Fibroblast of villous mesenchyme (primary cell): ENCODE data around the gene KCND3. TPM values are rescaled to one million over a fixed set of nuclear protein-coding genes. Genes with fewer than 3 reads are reported as not detected.

Experiments
- DNase-seq: peaks from one replicate; pipeline ENCODE4 v3.0.0-alpha.2; 2010; ENCODE audit warnings: low read depth
- H3K4me3 ChIP-seq: 2 replicates; pipeline ENCODE4 v1.5.1; 2011; ENCODE audit warnings: low read depth, mild to moderate bottlenecking, low read length
- CTCF ChIP-seq: IDR thresholded peaks from 2 replicates; pipeline ENCODE4 v1.5.1; 2012; ENCODE audit warnings: low read depth, mild to moderate bottlenecking, low read length; ENCODE audit not compliant: insufficient read depth
- total RNA-seq: library from RNA; depleted of rRNA; stranded (reverse); fragments of >200 nt; gene quantifications from 2 replicates; pipeline ENCODE4 v1.2.3, GENCODE V29; 2012

KCND3 gene
- total RNA-seq, 1 donor = 1.7 TPM

- H3K4me3 ChIP-seq = no peak overlapping the region
- no peak for TF ChIP-seq CTCF
- no peak for DNase-seq
Observed at GRCh38 chr1:111821121-111821745, 168.2 kb downstream of the KCND3 start.

GRCh38 chr1:111819566-111820263 is 169.8 kb downstream of the KCND3 start:
- no peak for TF ChIP-seq CTCF
- no peak for DNase-seq
- no peak overlapping the region for H3K4me3 ChIP-seq

GRCh38 chr1:111818546-111818945 is 170.9 kb downstream of the KCND3 start:
- no peak overlapping the region for H3K4me3 ChIP-seq

GRCh38 chr1:111818081-111818480 is 171.4 kb downstream of the KCND3 start:
- no peak for TF ChIP-seq CTCF
- no peak for DNase-seq
- H3K4me3 ChIP-seq = no peak overlapping the region

More at GRCh38 chr1:111818546-111818945, 170.9 kb downstream of the KCND3 start:
- TF ChIP-seq CTCF = no peak
- DNase-seq = no peak

GRCh38 chr1:111814642-111815041 is 174.8 kb downstream of the KCND3 start:
- no peak for TF ChIP-seq CTCF
- DNase-seq = no peak
- H3K4me3 ChIP-seq = no peak overlapping the region

- no peak for TF ChIP-seq CTCF
- H3K4me3 ChIP-seq = no peak overlapping the region
- DNase-seq = no peak
Observed at GRCh38 chr1:111814305-111814628, 175.2 kb downstream of the KCND3 start.
